GM19372 (cell line): ENCODE measurements around the gene SMC6.

Experiments
- ATAC-seq: cut with Tn5 transposase; IDR thresholded peaks from one replicate; pipeline ENCODE4 v1.9.1; 2021; ENCODE audit warnings: mild to moderate bottlenecking, low read depth, moderate library complexity; ENCODE audit not compliant: unreplicated experiment

SMC6 gene

GRCh38 chr2:17625446-17625845 is 128.2 kb downstream of the SMC6 start:
- ATAC-seq, result no peak

GRCh38 chr2:17621781-17622180 is 131.8 kb downstream of the SMC6 start:
- ATAC-seq, result no peak

GRCh38 chr2:17620841-17621240 is 132.8 kb downstream of the SMC6 start:
- ATAC-seq, result no peak

- ATAC-seq, result no peak
Observed at GRCh38 chr2:17620280-17620679, 133.3 kb downstream of the SMC6 start.

GRCh38 chr2:17617955-17618354 is 135.7 kb downstream of the SMC6 start:
- ATAC-seq, result no peak

- ATAC-seq, result no peak
Observed at GRCh38 chr2:17617516-17617915, 136.1 kb downstream of the SMC6 start.

GRCh38 chr2:17616405-17616804 is 137.2 kb downstream of the SMC6 start:
- no peak for ATAC-seq

GRCh38 chr2:17615728-17616351 is 137.8 kb downstream of the SMC6 start:
- no peak for ATAC-seq

- ATAC-seq, result no peak
Observed at GRCh38 chr2:17615147-17615546, 138.5 kb downstream of the SMC6 start.

- no peak for ATAC-seq
Observed at GRCh38 chr2:17614174-17614930, 139.3 kb downstream of the SMC6 start.
